Caco-2 (cell line): Measurements from ENCODE around the gene GPATCH11. TPM values are rescaled to one million over a fixed set of nuclear protein-coding genes. Genes with fewer than 3 reads are reported as not detected.
A peak's percentile ranks its signal among the peaks of the same experiment; 100 is the strongest.

ENCODE experiments used
- Bru-seq: library from RNA; stranded (reverse); fragments of 400-500 nt; gene quantifications from one replicate; lab custom pipeline; 2021; lab: Mats Ljungman, UMichigan
- BruChase-seq, 2 experiments: library from RNA; stranded (reverse); fragments of 400-500 nt; gene quantifications; one replicate each; lab custom pipeline; 2021; lab: Mats Ljungman, UMichigan
- BruUV-seq: library from RNA; stranded (reverse); fragments of 400-500 nt; replicated peaks from 2 replicates; lab custom pipeline; 2021; lab: Mats Ljungman, UMichigan
- CTCF ChIA-PET: fragments of 300-600 bp; sonication (Branson Sonifier 250); formaldehyde crosslinking; loops from one replicate; lab custom pipeline; 2022; ENCODE audit warnings: antibody characterized with exemption; lab: Charles Lee
- POLR2A ChIA-PET: fragments of 300-600 bp; sonication (Branson Sonifier 250); formaldehyde crosslinking; loops from one replicate; lab custom pipeline; 2022; ENCODE audit warnings: antibody characterized with exemption; lab: Charles Lee
- DNase-seq, 2 experiments: peaks; one replicate each; pipeline versions ENCODE4 v3.0.0 to v3.0.0-alpha.2; 2020 to 2022
- H3K27me3 ChIP-seq: replicated peaks from 2 replicates; pipeline ENCODE4 v1.6.0; 2011; ENCODE audit warnings: low read length; ENCODE audit not compliant: control insufficient read depth, insufficient read depth
- H3K36me3 ChIP-seq: 2 replicates; pipeline ENCODE4 v1.5.1; 2011; ENCODE audit warnings: low read length; ENCODE audit not compliant: control insufficient read depth, insufficient read depth
- H3K4me1 ChIP-seq: fragments of 250-450 bp; sonication (Bioruptor Pico); 2 replicates; pipeline ENCODE4 v1.5.1; 2020; ENCODE audit warnings: mild to moderate bottlenecking
- H3K4me3 ChIP-seq: 2 replicates; pipeline ENCODE4 v1.5.1; 2011; ENCODE audit warnings: low read depth, mild to moderate bottlenecking, control low read depth, low read length
- H3K9me3 ChIP-seq: fragments of 250-450 bp; sonication (Bioruptor Pico); 2 replicates; pipeline ENCODE4 v1.5.1; 2020; ENCODE audit warnings: mild to moderate bottlenecking, moderate library complexity
- H3K27ac Mint-ChIP-seq: one replicate; pipeline ENCODE4 v1.8.0; 2022; ENCODE audit warnings: mixed read lengths; ENCODE audit not compliant: unreplicated experiment
- H3K27me3 Mint-ChIP-seq: one replicate; pipeline ENCODE4 v1.8.0; 2022; ENCODE audit warnings: mixed read lengths; ENCODE audit not compliant: insufficient read depth, unreplicated experiment
- H3K36me3 Mint-ChIP-seq: one replicate; pipeline ENCODE4 v1.8.0; 2022; ENCODE audit warnings: mild to moderate bottlenecking, mixed read lengths; ENCODE audit not compliant: insufficient read depth, unreplicated experiment
- H3K4me1 Mint-ChIP-seq: one replicate; pipeline ENCODE4 v1.8.0; 2022; ENCODE audit warnings: low read depth, mixed read lengths; ENCODE audit not compliant: unreplicated experiment
- H3K4me3 Mint-ChIP-seq: one replicate; pipeline ENCODE4 v1.8.0; 2022; ENCODE audit warnings: mild to moderate bottlenecking, moderate library complexity, mixed read lengths; ENCODE audit not compliant: unreplicated experiment
- H3K9me3 Mint-ChIP-seq: one replicate; pipeline ENCODE4 v1.8.0; 2022; ENCODE audit warnings: mixed read lengths; ENCODE audit not compliant: unreplicated experiment
- intact Hi-C: fragments of 100-400 bp; cut with micrococcal nuclease; formaldehyde crosslinking; loops from one replicate; pipeline ENCODE4 v1.10.0; 2022; ENCODE audit not compliant: unreplicated experiment
- long read RNA-seq: library from polyadenylated mRNA; stranded (forward); transcript quantifications from one replicate; pipeline ENCODE4 v2.0.0, GENCODE V29; 2022
- total RNA-seq: library from RNA; stranded (reverse); gene quantifications from 2 replicates; pipeline ENCODE4 v1.2.3, GENCODE V29; 2022
- TF ChIP-seq, protein P1 (sequence below), 2 experiments: fragments of 200-600 bp in 1 of 2; IDR thresholded peaks; 1 replicate in 1 of 2; 2 replicates in 1 of 2; pipeline versions ENCODE4 v1.5.1 to v1.8.0; 2011 to 2022; ENCODE audit warnings: antibody characterized with exemption in 1 of 2, control low read depth in 1 of 2, inconsistent platforms in 1 of 2, low read depth in 1 of 2, low read length in 1 of 2, mild to moderate bottlenecking in 1 of 2, moderate library complexity in 1 of 2; ENCODE audit not compliant: insufficient read depth in 1 of 2, severe bottlenecking in 1 of 2, unreplicated experiment in 1 of 2

GPATCH11 gene
- total RNA-seq = 7.5 and 8.3 TPM in 2 replicates
- Bru-seq, nascent RNA = percentile 62 among the genes with signal in this experiment
- BruChase-seq, experiment 1, labeled RNA remaining after a 2-hour chase = percentile 79 among the genes with signal in this experiment
- BruChase-seq, experiment 2, labeled RNA remaining after a 6-hour chase = percentile 75 among the genes with signal in this experiment
- long read RNA-seq, transcript GPATCH11-202 (9 exons, 3,906 nt) = major isoform, 17 of 22 reads
- long read RNA-seq, partial matches to known transcripts = 1 of 22 reads
- long read RNA-seq, other reads (novel, unspliced or antisense) = 3 of 22 reads

GRCh38 chr2:37083873-37084794 is at the start of gene GPATCH11, which contains the start of gene HEATR5B:
TSS of gene GPATCH11 (plus strand) at chr2:37084518. CDS start at chr2:37088382, 3,864 bp downstream.
TSS of gene HEATR5B (minus strand) at chr2:37084372. CDS start at chr2:37083414, 958 bp downstream.
- H3K4me3 ChIP-seq = peak within 1 kb of the TSS; percentile 78
- H3K9me3 ChIP-seq = no peaks in the 10 kb centered on the region
- Mint-ChIP-seq H3K9me3 (no peaks in the 10 kb centered on the region), H3K4me1 (peaks cover 8% of the 10 kb centered on the region), H3K27me3 (no peaks in the 10 kb centered on the region), H3K36me3 (peaks cover 10% of the 10 kb centered on the region), H3K4me3 (no peak within 1 kb of the TSS), H3K27ac (no peak within 1 kb of the TSS)
- ChIA-PET POLR2A (interaction anchor here (0.5 to 1.3 kb wide), 5 partner anchors 35 to 117 kb away, joined by 3 to 7 read pairs (median 3); partner anchors contain the start of genes CEBPZOS and EIF2AK2), CTCF (interaction anchor here (0.7 to 1.2 kb wide), 3 partner anchors 8 to 305 kb away, joined by 3 to 4 read pairs (median 3); no protein-coding TSS in a partner anchor)
- intact Hi-C loops = loop anchor here (1.0 to 5.0 kb wide), 2 partner anchors 117 to 304 kb away; partner anchors contain the start of gene STRN
- no peaks in the 10 kb centered on the region for H3K36me3 ChIP-seq
- peaks cover 16% of the 10 kb centered on the region for H3K4me1 ChIP-seq
- peak; percentile 98 to 99 for DNase-seq
- TF ChIP-seq, protein P1, sequence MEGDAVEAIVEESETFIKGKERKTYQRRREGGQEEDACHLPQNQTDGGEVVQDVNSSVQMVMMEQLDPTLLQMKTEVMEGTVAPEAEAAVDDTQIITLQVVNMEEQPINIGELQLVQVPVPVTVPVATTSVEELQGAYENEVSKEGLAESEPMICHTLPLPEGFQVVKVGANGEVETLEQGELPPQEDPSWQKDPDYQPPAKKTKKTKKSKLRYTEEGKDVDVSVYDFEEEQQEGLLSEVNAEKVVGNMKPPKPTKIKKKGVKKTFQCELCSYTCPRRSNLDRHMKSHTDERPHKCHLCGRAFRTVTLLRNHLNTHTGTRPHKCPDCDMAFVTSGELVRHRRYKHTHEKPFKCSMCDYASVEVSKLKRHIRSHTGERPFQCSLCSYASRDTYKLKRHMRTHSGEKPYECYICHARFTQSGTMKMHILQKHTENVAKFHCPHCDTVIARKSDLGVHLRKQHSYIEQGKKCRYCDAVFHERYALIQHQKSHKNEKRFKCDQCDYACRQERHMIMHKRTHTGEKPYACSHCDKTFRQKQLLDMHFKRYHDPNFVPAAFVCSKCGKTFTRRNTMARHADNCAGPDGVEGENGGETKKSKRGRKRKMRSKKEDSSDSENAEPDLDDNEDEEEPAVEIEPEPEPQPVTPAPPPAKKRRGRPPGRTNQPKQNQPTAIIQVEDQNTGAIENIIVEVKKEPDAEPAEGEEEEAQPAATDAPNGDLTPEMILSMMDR (IDR thresholded peaks at IDR 0.05; ENCODE audit: insufficient read depth in 1 of 2, low read depth in 1 of 2, low read length in 1 of 2, severe bottlenecking in 1 of 2, unreplicated experiment in 1 of 2) = no peak
- no peaks in the 10 kb centered on the region for H3K27me3 ChIP-seq
- BruUV-seq = no TSS peak

DNA sequence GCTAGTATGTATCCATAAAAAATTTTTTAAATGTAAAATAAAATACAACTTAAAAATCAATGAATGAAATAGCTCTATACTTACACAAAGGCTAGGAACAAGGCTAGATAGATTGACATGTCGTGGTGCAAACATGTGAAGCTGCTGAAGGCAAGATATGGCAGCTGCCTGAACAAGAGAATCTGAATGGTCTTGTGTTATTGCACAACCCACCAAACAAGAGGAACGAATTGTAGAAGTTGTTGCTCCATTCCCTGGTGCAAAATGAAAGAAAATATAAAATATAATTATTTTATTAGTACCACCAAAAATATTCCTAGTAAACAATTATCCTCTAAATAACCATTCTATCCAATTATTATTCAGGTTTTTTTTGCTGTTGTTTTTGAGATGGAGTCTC is 46.5 kb upstream of the GPATCH11 start:
- H3K27ac Mint-ChIP-seq = no peak overlapping the region
- H3K9me3 ChIP-seq = no peaks in the 10 kb centered on the region
- ChIA-PET POLR2A (no interaction called here), CTCF (no interaction called here)
- H3K36me3 ChIP-seq = no peaks in the 10 kb centered on the region
- TF ChIP-seq, protein P1 (IDR thresholded peaks at IDR 0.05; ENCODE audit: insufficient read depth in 1 of 2, low read depth in 1 of 2, low read length in 1 of 2, severe bottlenecking in 1 of 2, unreplicated experiment in 1 of 2) = no peak
- no peaks in the 10 kb centered on the region for H3K9me3 Mint-ChIP-seq
- no peaks in the 10 kb centered on the region for H3K4me1 ChIP-seq
- no peaks in the 10 kb centered on the region for H3K27me3 Mint-ChIP-seq
- H3K4me3 Mint-ChIP-seq = no peak overlapping the region
- H3K4me3 ChIP-seq = no peak overlapping the region
- no TSS peak for BruUV-seq
- no peaks in the 10 kb centered on the region for H3K4me1 Mint-ChIP-seq
- H3K36me3 Mint-ChIP-seq = no peaks in the 10 kb centered on the region
- intact Hi-C loops = no loop called here
- no peaks in the 10 kb centered on the region for H3K27me3 ChIP-seq
- DNase-seq = no peak

DNA sequence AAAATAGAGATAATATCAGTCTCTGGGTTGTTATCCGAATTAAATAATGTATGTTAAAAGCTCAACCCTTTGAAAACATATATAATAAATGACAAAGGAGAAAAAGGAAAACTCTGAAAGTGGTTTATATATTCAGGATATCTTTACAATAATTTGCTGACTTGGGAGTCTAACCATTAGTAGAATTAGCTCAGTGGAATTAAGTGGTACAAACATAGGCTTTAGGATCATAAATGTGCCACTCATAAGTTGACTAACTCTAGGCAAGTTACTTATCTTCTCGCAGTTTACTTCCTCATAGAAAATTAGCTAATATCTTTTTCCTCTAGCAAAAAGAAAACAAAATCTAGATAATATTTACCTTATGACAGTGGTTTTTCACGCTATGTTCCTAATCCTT is 44.7 kb upstream of the GPATCH11 start:
- no peaks in the 10 kb centered on the region for H3K4me1 ChIP-seq
- H3K27me3 ChIP-seq = no peaks in the 10 kb centered on the region
- Mint-ChIP-seq H3K27ac (no peak overlapping the region), H3K9me3 (no peaks in the 10 kb centered on the region), H3K4me1 (no peaks in the 10 kb centered on the region), H3K36me3 (no peaks in the 10 kb centered on the region), H3K27me3 (no peaks in the 10 kb centered on the region), H3K4me3 (no peak overlapping the region)
- no peak for DNase-seq
- ChIA-PET CTCF (no interaction called here), POLR2A (no interaction called here)
- H3K9me3 ChIP-seq = no peaks in the 10 kb centered on the region
- H3K4me3 ChIP-seq = no peak overlapping the region
- no TSS peak for BruUV-seq
- intact Hi-C loops = no loop called here
- TF ChIP-seq, protein P1 (IDR thresholded peaks at IDR 0.05; ENCODE audit: insufficient read depth in 1 of 2, low read depth in 1 of 2, low read length in 1 of 2, severe bottlenecking in 1 of 2, unreplicated experiment in 1 of 2) = no peak
- no peaks in the 10 kb centered on the region for H3K36me3 ChIP-seq
